PC-3 (cell line): Measurements from ENCODE around the gene FAM168B. TPM values are rescaled to one million over a fixed set of nuclear protein-coding genes. Genes with fewer than 3 reads are reported as not detected.

Experiments used
- ATAC-seq: fragments of 200-7000 bp; cut with Tn5 transposase; 2 replicates; pipeline ENCODE4 v1.9.1; 2020; ENCODE audit warnings: mild to moderate bottlenecking, moderate library complexity
- BruUV-seq: library from RNA; stranded (reverse); fragments of 400-500 nt; replicated peaks from 2 replicates; lab custom pipeline; 2021; lab: Mats Ljungman, UMichigan
- CTCF ChIA-PET: fragments of 300-600 bp; sonication (Branson Sonifier 250); formaldehyde crosslinking; loops from one replicate; lab custom pipeline; 2022; ENCODE audit warnings: antibody characterized with exemption; lab: Charles Lee
- POLR2A ChIA-PET: fragments of 300-600 bp; sonication (Branson Sonifier 250); formaldehyde crosslinking; loops from one replicate; lab custom pipeline; 2022; ENCODE audit warnings: antibody characterized with exemption; ENCODE audit not compliant: unreplicated experiment; lab: Charles Lee
- DNase-seq: peaks from one replicate; pipeline ENCODE4 v3.0.0-alpha.2; 2015
- H2AFZ ChIP-seq: fragments of 300-600 bp; sonication (generic); 2 replicates; pipeline ENCODE4 v1.6.0; 2016; ENCODE audit warnings: antibody characterized with exemption, low read length
- H3F3A ChIP-seq: fragments of 300-600 bp; sonication (generic); one replicate; pipeline ENCODE4 v1.6.0; 2017; ENCODE audit warnings: antibody characterized with exemption, low read length, control low read depth, mild to moderate bottlenecking; ENCODE audit not compliant: unreplicated experiment
- H3K27ac ChIP-seq: fragments of 300-600 bp; sonication (generic); 2 replicates; pipeline ENCODE4 v1.5.1; 2016; ENCODE audit warnings: mild to moderate bottlenecking, low read length
- H3K27me3 ChIP-seq: fragments of 300-600 bp; sonication (generic); 2 replicates; pipeline ENCODE4 v1.6.1; 2016; ENCODE audit warnings: low read length, mixed read lengths
- H3K36me3 ChIP-seq: fragments of 300-600 bp; sonication (generic); 2 replicates; pipeline ENCODE4 v1.6.1; 2016; ENCODE audit warnings: low read depth, mixed run types, low read length, mixed read lengths
- H3K4me1 ChIP-seq: fragments of 300-600 bp; sonication (generic); 2 replicates; pipeline ENCODE4 v1.5.1; 2016; ENCODE audit warnings: low read length; ENCODE audit not compliant: insufficient read depth
- H3K4me2 ChIP-seq: fragments of 300-600 bp; sonication (generic); 2 replicates; pipeline ENCODE4 v1.6.0; 2016; ENCODE audit warnings: low read length
- H3K4me3 ChIP-seq: fragments of 300-600 bp; sonication (generic); 2 replicates; pipeline ENCODE4 v1.5.1; 2016; ENCODE audit warnings: mild to moderate bottlenecking, low read length, mixed read lengths
- H3K79me2 ChIP-seq: fragments of 300-600 bp; sonication (generic); 2 replicates; pipeline ENCODE4 v1.6.1; 2017; ENCODE audit warnings: low read length, mixed read lengths
- H3K9ac ChIP-seq: fragments of 300-600 bp; sonication (generic); 2 replicates; pipeline ENCODE4 v1.6.0; 2016; ENCODE audit warnings: mild to moderate bottlenecking, low read length
- H3K9me2 ChIP-seq: fragments of 300-600 bp; sonication (generic); replicated peaks from 2 replicates; pipeline ENCODE4 v1.6.1; 2016; ENCODE audit warnings: mixed run types, low read length, mixed read lengths
- H3K9me3 ChIP-seq: fragments of 300-600 bp; sonication (generic); 2 replicates; pipeline ENCODE4 v1.6.1; 2016; ENCODE audit warnings: low read length, mixed read lengths
- H4K20me1 ChIP-seq: fragments of 300-600 bp; sonication (generic); 2 replicates; pipeline ENCODE4 v1.6.1; 2016; ENCODE audit warnings: low read length, mixed read lengths
- EZH2 ChIP-seq: fragments of 300-600 bp; sonication (generic); IDR thresholded peaks from one replicate; pipeline ENCODE4 v1.6.1; 2017; ENCODE audit warnings: antibody characterized with exemption, mild to moderate bottlenecking, low read length; ENCODE audit not compliant: unreplicated experiment
- EZH2phosphoT487 ChIP-seq: fragments of 300-600 bp; sonication (generic); IDR thresholded peaks from 2 replicates; pipeline ENCODE4 v1.6.1; 2018; ENCODE audit warnings: mild to moderate bottlenecking, antibody characterized with exemption, low read length, borderline replicate concordance
- intact Hi-C: fragments of 100-400 bp; cut with micrococcal nuclease; formaldehyde crosslinking; loops from 2 replicates; pipeline ENCODE4 v1.9.0; 2023
- total RNA-seq: library from RNA; depleted of rRNA; stranded (reverse); fragments of >200 nt; gene quantifications from 2 replicates; pipeline ENCODE4 v1.2.3, GENCODE V29; 2014
- TF ChIP-seq, protein P1 (sequence below): fragments of 300-600 bp; sonication (generic); conservative IDR thresholded peaks from 2 replicates; pipeline ENCODE4 v1.5.1; 2017; ENCODE audit warnings: antibody characterized with exemption, low read depth, mild to moderate bottlenecking, low read length

Gene FAM168B
- total RNA-seq, 1 experiment from 2014 or later: 91.7 TPM

DNA sequence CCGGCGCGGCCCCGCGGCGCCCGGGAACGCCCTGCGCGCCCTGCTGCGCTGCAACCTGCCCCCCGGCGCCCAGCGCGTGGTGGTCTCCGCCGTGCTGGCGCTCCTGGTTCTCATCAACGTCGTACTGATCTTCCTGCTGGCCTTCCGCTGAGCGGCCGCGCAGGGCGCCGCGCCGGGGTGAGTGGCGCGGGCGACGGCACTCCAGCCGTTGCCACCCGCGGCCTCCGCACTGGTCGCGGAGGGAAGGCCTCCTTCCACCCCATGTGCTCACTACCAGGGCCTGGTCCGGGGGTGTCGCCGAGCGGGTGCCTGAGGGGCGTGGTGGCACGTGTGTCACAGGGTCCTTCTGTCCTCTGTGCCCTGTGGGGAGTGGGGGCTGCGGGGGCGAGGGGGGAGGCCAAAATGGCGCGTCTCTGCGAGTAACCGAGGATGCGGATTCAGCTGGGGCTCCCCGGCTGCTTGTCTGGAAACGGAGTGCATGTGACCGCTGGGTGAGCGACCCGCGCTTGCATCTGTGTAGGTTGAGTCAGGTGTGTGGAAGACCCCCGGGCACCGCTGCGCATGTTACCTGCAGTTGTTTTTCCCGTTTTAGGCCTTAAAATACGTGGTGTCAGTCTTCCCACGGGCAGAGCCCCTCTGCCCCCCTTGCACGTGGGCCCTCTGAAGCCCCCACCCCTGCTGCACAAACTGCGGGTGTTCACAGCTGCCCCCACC lies 58.0 kb downstream of the FAM168B start:
- ATAC-seq: no peak
- no TSS peak for BruUV-seq
- no peaks in the 10 kb centered on the region for H3K4me1 ChIP-seq
- no peak for DNase-seq
- no peak overlapping the region for H3K27ac ChIP-seq
- H3K79me2 ChIP-seq: no peaks in the 10 kb centered on the region
- intact Hi-C loops: no loop called here
- no peak overlapping the region for H2AFZ ChIP-seq
- H3F3A ChIP-seq: no peaks in the 10 kb centered on the region
- H3K9me2 ChIP-seq: no peaks in the 10 kb centered on the region
- H3K27me3 ChIP-seq: no peaks in the 10 kb centered on the region
- H3K4me2 ChIP-seq: no peak overlapping the region
- H3K4me3 ChIP-seq: no peak overlapping the region
- no peaks in the 10 kb centered on the region for H3K9me3 ChIP-seq
- ChIA-PET CTCF (no interaction called here), POLR2A (no interaction called here)
- no peaks in the 10 kb centered on the region for H4K20me1 ChIP-seq
- H3K9ac ChIP-seq: no peak overlapping the region
- no peaks in the 10 kb centered on the region for H3K36me3 ChIP-seq
- TF ChIP-seq EZH2phosphoT487 (no peak), EZH2 (no peak)
- TF ChIP-seq, protein P1, sequence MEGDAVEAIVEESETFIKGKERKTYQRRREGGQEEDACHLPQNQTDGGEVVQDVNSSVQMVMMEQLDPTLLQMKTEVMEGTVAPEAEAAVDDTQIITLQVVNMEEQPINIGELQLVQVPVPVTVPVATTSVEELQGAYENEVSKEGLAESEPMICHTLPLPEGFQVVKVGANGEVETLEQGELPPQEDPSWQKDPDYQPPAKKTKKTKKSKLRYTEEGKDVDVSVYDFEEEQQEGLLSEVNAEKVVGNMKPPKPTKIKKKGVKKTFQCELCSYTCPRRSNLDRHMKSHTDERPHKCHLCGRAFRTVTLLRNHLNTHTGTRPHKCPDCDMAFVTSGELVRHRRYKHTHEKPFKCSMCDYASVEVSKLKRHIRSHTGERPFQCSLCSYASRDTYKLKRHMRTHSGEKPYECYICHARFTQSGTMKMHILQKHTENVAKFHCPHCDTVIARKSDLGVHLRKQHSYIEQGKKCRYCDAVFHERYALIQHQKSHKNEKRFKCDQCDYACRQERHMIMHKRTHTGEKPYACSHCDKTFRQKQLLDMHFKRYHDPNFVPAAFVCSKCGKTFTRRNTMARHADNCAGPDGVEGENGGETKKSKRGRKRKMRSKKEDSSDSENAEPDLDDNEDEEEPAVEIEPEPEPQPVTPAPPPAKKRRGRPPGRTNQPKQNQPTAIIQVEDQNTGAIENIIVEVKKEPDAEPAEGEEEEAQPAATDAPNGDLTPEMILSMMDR: no peak

DNA sequence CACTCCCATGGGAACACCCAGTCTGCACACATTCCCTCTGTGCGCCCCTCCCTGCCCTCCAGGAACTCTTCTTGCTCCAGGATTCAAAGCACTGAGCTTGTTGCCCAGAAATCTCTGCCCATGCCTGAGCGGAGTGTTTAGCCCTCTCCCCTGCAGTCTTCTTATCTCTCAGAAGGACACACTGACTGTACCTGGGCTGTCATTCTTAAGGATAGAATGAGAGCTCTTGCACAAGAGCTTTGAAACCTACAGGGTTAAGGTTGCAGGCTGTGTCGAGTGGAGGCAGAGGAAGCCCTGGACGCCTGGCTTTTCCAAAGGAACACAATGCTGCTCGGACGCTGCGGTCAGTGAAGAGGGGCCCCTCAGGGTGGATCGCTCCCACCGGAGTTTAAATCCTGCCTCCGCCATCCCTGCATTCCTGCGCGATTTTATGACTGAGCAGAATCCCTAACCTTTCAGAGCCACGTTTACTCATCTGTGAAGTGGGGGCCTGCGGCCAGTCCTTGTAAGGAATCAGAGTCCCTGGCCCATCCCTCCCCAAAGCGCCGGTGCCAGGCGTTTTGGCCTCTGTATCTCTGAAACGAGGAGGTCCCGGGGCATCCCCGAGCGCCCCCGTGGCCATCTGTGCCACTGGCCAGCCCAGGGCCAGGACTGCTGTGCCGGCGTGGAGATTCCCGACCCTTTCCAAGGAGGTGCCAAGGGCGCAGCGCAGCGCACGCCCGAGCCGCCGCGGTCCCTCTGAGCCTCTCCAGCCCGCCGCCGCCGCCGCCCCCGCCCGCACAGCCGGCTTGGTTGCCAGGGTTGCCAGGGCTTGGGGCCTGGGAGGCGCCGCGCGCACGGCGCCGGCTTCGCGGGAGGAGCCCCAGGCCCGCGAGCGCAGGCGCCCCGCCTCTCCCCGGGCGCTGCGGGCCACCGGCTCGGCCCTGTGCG lies 58.9 kb downstream of the FAM168B start:
- Histone ChIP-seq H3K9ac (no peak overlapping the region), H4K20me1 (no peaks in the 10 kb centered on the region), H3K27ac (no peak overlapping the region), H3F3A (no peaks in the 10 kb centered on the region), H3K4me3 (no peak overlapping the region), H3K9me2 (no peaks in the 10 kb centered on the region), H3K9me3 (no peaks in the 10 kb centered on the region), H3K4me1 (no peaks in the 10 kb centered on the region), H3K4me2 (no peak overlapping the region), H3K36me3 (no peaks in the 10 kb centered on the region), H3K27me3 (no peaks in the 10 kb centered on the region), H3K79me2 (no peaks in the 10 kb centered on the region), H2AFZ (no peak overlapping the region)
- BruUV-seq: no TSS peak
- TF ChIP-seq, protein P1: no peak
- TF ChIP-seq EZH2: no peak
- no peak for TF ChIP-seq EZH2phosphoT487
- intact Hi-C loops: no loop called here
- DNase-seq (no peak), ATAC-seq (peak; percentile 26)
- ChIA-PET POLR2A (no interaction called here), CTCF (no interaction called here)

DNA sequence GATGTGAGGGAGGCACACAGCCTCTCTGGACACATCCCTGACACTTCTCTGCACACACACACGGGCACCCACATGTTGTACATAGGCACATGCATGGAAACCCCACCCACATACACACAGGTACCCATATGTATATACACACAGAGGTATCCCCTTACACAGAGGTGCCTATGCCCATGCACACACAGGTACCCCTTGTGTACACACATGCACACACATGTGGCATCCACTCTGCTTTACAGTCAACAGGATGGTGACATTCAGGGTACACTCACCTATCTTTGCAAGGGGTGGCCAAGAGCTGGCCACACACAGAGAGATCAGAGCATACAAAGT lies 59.5 kb downstream of the FAM168B start:
- Histone ChIP-seq H2AFZ (no peak overlapping the region), H3K9me3 (no peaks in the 10 kb centered on the region), H3K79me2 (no peaks in the 10 kb centered on the region), H3K27me3 (no peaks in the 10 kb centered on the region), H3K9me2 (no peaks in the 10 kb centered on the region), H3K36me3 (no peaks in the 10 kb centered on the region), H3K4me1 (no peaks in the 10 kb centered on the region), H3K4me2 (no peak overlapping the region), H3F3A (no peaks in the 10 kb centered on the region), H4K20me1 (no peaks in the 10 kb centered on the region), H3K27ac (no peak overlapping the region), H3K4me3 (no peak overlapping the region), H3K9ac (no peak overlapping the region)
- POLR2A ChIA-PET: no interaction called here
- CTCF ChIA-PET: no interaction called here
- TF ChIP-seq EZH2phosphoT487 (no peak), EZH2 (no peak)
- TF ChIP-seq, protein P1: no peak
- intact Hi-C loops: no loop called here
- ATAC-seq (peak; percentile 32; the same call in 1 of the 2 replicates), DNase-seq (no peak)
- BruUV-seq: no TSS peak
